Measurements from ENCODE around the gene POLD2.

POLD2 gene

GRCh38 chr7:44138698-44139097, 15.3 kb upstream of the POLD2 start:
- H3K4me3 ChIP-seq (replicated peaks in 1 of 2; ENCODE audit: low read depth in 2 of 2, low read length in 2 of 2): no peak overlapping the region
- DNase-seq (ENCODE audit: low read depth in 2 of 2): no peak
- TF ChIP-seq CTCF (IDR thresholded peaks at IDR 0.05; ENCODE audit: low read depth, low read length): no peak

- no peak overlapping the region for H3K4me3 ChIP-seq (replicated peaks in 1 of 2; ENCODE audit: low read depth in 2 of 2, low read length in 2 of 2)
- TF ChIP-seq CTCF (IDR thresholded peaks at IDR 0.05; ENCODE audit: low read depth, low read length): no peak
- DNase-seq (ENCODE audit: low read depth in 2 of 2): no peak
Observed at GRCh38 chr7:44136731-44137130, 13.4 kb upstream of the POLD2 start.

- no peak for DNase-seq (ENCODE audit: low read depth in 2 of 2)
- no peak for TF ChIP-seq CTCF (IDR thresholded peaks at IDR 0.05; ENCODE audit: low read depth, low read length)
- no peak overlapping the region for H3K4me3 ChIP-seq (replicated peaks in 1 of 2; ENCODE audit: low read depth in 2 of 2, low read length in 2 of 2)
Observed at GRCh38 chr7:44134943-44135628, 11.7 kb upstream of the POLD2 start.

GRCh38 chr7:44133295-44133694, 9.9 kb upstream of the POLD2 start:
- no peak for DNase-seq (ENCODE audit: low read depth in 2 of 2)
- H3K4me3 ChIP-seq (replicated peaks in 1 of 2; ENCODE audit: low read depth in 2 of 2, low read length in 2 of 2): no peak overlapping the region
- no peak for TF ChIP-seq CTCF (IDR thresholded peaks at IDR 0.05; ENCODE audit: low read depth, low read length)

- peak in 1 of 2 donors; percentile 75 for DNase-seq (ENCODE audit: low read depth in 2 of 2)
- no peak overlapping the region for H3K4me3 ChIP-seq (replicated peaks in 1 of 2; ENCODE audit: low read depth in 2 of 2, low read length in 2 of 2)
- TF ChIP-seq CTCF (IDR thresholded peaks at IDR 0.05; ENCODE audit: low read depth, low read length): no peak
Observed at GRCh38 chr7:44132039-44132438, 8.7 kb upstream of the POLD2 start.

GRCh38 chr7:44131173-44132029, 8.1 kb upstream of the POLD2 start:
- peak; percentile 15 for TF ChIP-seq CTCF (IDR thresholded peaks at IDR 0.05; ENCODE audit: low read depth, low read length)
- no peak overlapping the region for H3K4me3 ChIP-seq (replicated peaks in 1 of 2; ENCODE audit: low read depth in 2 of 2, low read length in 2 of 2)
- peak in 1 of 2 donors; percentile 55 for DNase-seq (ENCODE audit: low read depth in 2 of 2)

All from cardiac fibroblast (primary cell).